GM19452 (cell line): ENCODE results near the gene OSGEP.

Source experiments
- ATAC-seq: cut with Tn5 transposase; IDR thresholded peaks from one replicate; pipeline ENCODE4 v1.9.1; 2021; ENCODE audit not compliant: unreplicated experiment

The OSGEP gene

GRCh38 chr14:20454516-20455354, at the start of gene OSGEP, which contains the start of gene APEX1:
Gene OSGEP, minus strand, starts transcription at chr14:20454812. Its CDS starts 129 bp downstream, at chr14:20454683.
Gene APEX1, plus strand, starts transcription at chr14:20455226. Its CDS starts 420 bp downstream, at chr14:20455646.
- peak; percentile 86 for ATAC-seq

GRCh38 chr14:20503898-20504297, 49.3 kb upstream of the OSGEP start:
- ATAC-seq, result no peak

GRCh38 chr14:20501346-20501745, 46.7 kb upstream of the OSGEP start:
- no peak for ATAC-seq

- ATAC-seq, result no peak
These were observed 45.3 kb upstream of the OSGEP start for GRCh38 chr14:20499881-20500280.

GRCh38 chr14:20499108-20499507, 44.5 kb upstream of the OSGEP start:
- ATAC-seq, result no peak

GRCh38 chr14:20498622-20499021, 44.0 kb upstream of the OSGEP start:
- no peak for ATAC-seq

GRCh38 chr14:20494935-20495766, 40.5 kb upstream of the OSGEP start:
- no peak for ATAC-seq

GRCh38 chr14:20493634-20494033, 39.0 kb upstream of the OSGEP start:
- no peak for ATAC-seq

- no peak for ATAC-seq
These were observed 37.9 kb upstream of the OSGEP start for GRCh38 chr14:20492486-20492885.

GRCh38 chr14:20490563-20490962, 36.0 kb upstream of the OSGEP start:
- ATAC-seq, result no peak

- ATAC-seq, result no peak
These were observed 34.7 kb upstream of the OSGEP start for GRCh38 chr14:20489093-20489994.

GRCh38 chr14:20487396-20487725, 32.7 kb upstream of the OSGEP start:
- no peak for ATAC-seq

- no peak for ATAC-seq
These were observed 32.2 kb upstream of the OSGEP start for GRCh38 chr14:20486684-20487395.

- ATAC-seq, result no peak
These were observed 31.3 kb upstream of the OSGEP start for GRCh38 chr14:20485900-20486299.

GRCh38 chr14:20482382-20482781, 27.8 kb upstream of the OSGEP start:
- no peak for ATAC-seq

GRCh38 chr14:20478894-20479293, 24.3 kb upstream of the OSGEP start:
- ATAC-seq, result no peak

GRCh38 chr14:20477211-20477876, 22.7 kb upstream of the OSGEP start:
- ATAC-seq, result no peak

- no peak for ATAC-seq
These were observed 22.2 kb upstream of the OSGEP start for GRCh38 chr14:20476776-20477175.

GRCh38 chr14:20472536-20473169, 18.0 kb upstream of the OSGEP start:
- ATAC-seq, result no peak

GRCh38 chr14:20470603-20470901, 15.9 kb upstream of the OSGEP start:
- ATAC-seq, result no peak
